H1 (cell line): ENCODE data around the gene CACNG7. TPM values are rescaled to one million over a fixed set of nuclear protein-coding genes. Genes with fewer than 3 reads are reported as not detected.

Experiments
- CTCF ChIA-PET: fragments of 300-600 bp; sonication (Branson Sonifier 250); formaldehyde crosslinking; loops from one replicate; lab custom pipeline; 2021; ENCODE audit not compliant: partially characterized antibody; lab: Charles Lee
- POLR2A ChIA-PET: fragments of 300-600 bp; sonication (Branson Sonifier 250); formaldehyde crosslinking; loops from one replicate; lab custom pipeline; 2021; ENCODE audit warnings: inconsistent platforms; ENCODE audit not compliant: partially characterized antibody; lab: Charles Lee
- DNase-seq, 2 experiments: peaks; one replicate each; pipeline versions ENCODE4 v3.0.0 to v3.0.0-alpha.2; 2010 to 2022; ENCODE audit warnings: low spot score in 2 of 2, low read depth in 1 of 2, mixed read lengths in 1 of 2
- FAIRE-seq: peaks from 2 replicates; lab custom pipeline; 2011; peaks lifted over from hg19 to GRCh38; lab: Jason Lieb, UNC
- H2AFZ ChIP-seq: 2 replicates; pipeline ENCODE4 v1.8.1; 2012; ENCODE audit warnings: low read length, inconsistent platforms
- H2AK5ac ChIP-seq: 2 replicates; pipeline ENCODE4 v1.6.1; 2013; ENCODE audit warnings: low read depth, low read length
- H2BK120ac ChIP-seq: replicated peaks from 2 replicates; pipeline ENCODE3; 2013; ENCODE audit warnings: low read depth, low read length, inconsistent platforms
- H2BK12ac ChIP-seq: 2 replicates; pipeline ENCODE4 v1.6.1; 2013; ENCODE audit warnings: low read depth, low read length
- H2BK15ac ChIP-seq: 2 replicates; pipeline ENCODE4 v1.6.1; 2013; ENCODE audit warnings: low read length
- H2BK20ac ChIP-seq: 2 replicates; pipeline ENCODE4 v1.6.1; 2013; ENCODE audit warnings: low read length
- H2BK5ac ChIP-seq: 2 replicates; pipeline ENCODE4 v1.6.1; 2013; ENCODE audit warnings: low read depth, low read length
- H3K14ac ChIP-seq: 2 replicates; pipeline ENCODE4 v1.6.1; 2013; ENCODE audit warnings: inconsistent platforms; ENCODE audit not compliant: insufficient read length
- H3K18ac ChIP-seq: 2 replicates; pipeline ENCODE4 v1.6.1; 2013; ENCODE audit warnings: low read length; ENCODE audit errors: extremely low read depth
- H3K23ac ChIP-seq: 2 replicates; pipeline ENCODE4 v1.6.1; 2013; ENCODE audit warnings: inconsistent platforms; ENCODE audit not compliant: insufficient read length
- H3K23me2 ChIP-seq: 2 replicates; pipeline ENCODE4 v1.6.1; 2013; ENCODE audit warnings: low read depth, low read length
- H3K27ac ChIP-seq: 2 replicates; pipeline ENCODE4 v1.6.1; 2011; ENCODE audit warnings: low read depth, low read length, inconsistent platforms
- H3K27me3 ChIP-seq, 4 experiments: replicated peaks in 1 of 4; 1 replicate in 1 of 4; 2 replicates in 3 of 4; pipeline versions ENCODE4 v1.6.1 to v1.8.1; 2011 to 2013; ENCODE audit warnings: low read length in 3 of 4, mild to moderate bottlenecking in 3 of 4, inconsistent platforms in 2 of 4, mixed read lengths in 2 of 4, moderate library complexity in 1 of 4; ENCODE audit not compliant: control insufficient read depth in 3 of 4, insufficient read depth in 3 of 4; ENCODE audit errors: extremely low read depth in 1 of 4
- H3K36me3 ChIP-seq, 4 experiments: 2 replicates each; pipeline versions ENCODE4 v1.6.1 to v1.8.1; 2011 to 2013; ENCODE audit warnings: mild to moderate bottlenecking in 4 of 4, low read length in 3 of 4, moderate library complexity in 2 of 4, control low read depth in 1 of 4, inconsistent platforms in 1 of 4; ENCODE audit not compliant: insufficient read depth in 4 of 4, control insufficient read depth in 2 of 4
- H3K4ac ChIP-seq: replicated peaks from 2 replicates; pipeline ENCODE3; 2013; ENCODE audit warnings: low read length, low read depth, mixed read lengths, inconsistent platforms; ENCODE audit not compliant: insufficient read length
- H3K4me1 ChIP-seq, 4 experiments: replicated peaks in 1 of 4; 1 replicate in 1 of 4; 2 replicates in 3 of 4; pipeline versions ENCODE4 v1.6.1 to v1.8.1; 2011 to 2013; ENCODE audit warnings: low read length in 3 of 4, inconsistent platforms in 2 of 4, mixed read lengths in 1 of 4; ENCODE audit not compliant: insufficient read depth in 4 of 4, control insufficient read depth in 3 of 4
- H3K4me2 ChIP-seq, 2 experiments: 2 replicates each; pipeline versions ENCODE4 v1.6.1 to v1.8.1; 2011 to 2013; ENCODE audit warnings: low read depth in 2 of 2, low read length in 2 of 2, control low read depth in 1 of 2, inconsistent platforms in 1 of 2, mild to moderate bottlenecking in 1 of 2; ENCODE audit not compliant: insufficient read depth in 1 of 2
- H3K4me3 ChIP-seq, 4 experiments: fragments of 200-600, 300-600 bp in 1 of 4; sonication (generic), shearing (Covaris generic), sonication (Bioruptor Twin) in 1 of 4; 2 replicates each; pipeline versions ENCODE4 v1.5.1 to v1.8.1; 2011 to 2016; ENCODE audit warnings: low read length in 4 of 4, low read depth in 3 of 4, control low read depth in 2 of 4, inconsistent platforms in 2 of 4, mild to moderate bottlenecking in 2 of 4, mixed read lengths in 1 of 4, moderate library complexity in 1 of 4; ENCODE audit not compliant: insufficient read depth in 2 of 4; ENCODE audit errors: extremely low read depth in 1 of 4
- H3K56ac ChIP-seq: replicated peaks from 2 replicates; pipeline ENCODE3; 2013; ENCODE audit warnings: low read depth, mild to moderate bottlenecking, mixed read lengths, low read length, inconsistent platforms; ENCODE audit not compliant: insufficient read length
- H3K79me1 ChIP-seq: 2 replicates; pipeline ENCODE4 v1.6.1; 2013; ENCODE audit warnings: low read depth, low read length, control low read depth
- H3K79me2 ChIP-seq, 2 experiments: 2 replicates each; pipeline versions ENCODE4 v1.6.1 to v1.8.1; 2012 to 2013; ENCODE audit warnings: low read length in 2 of 2, mild to moderate bottlenecking in 2 of 2, inconsistent platforms in 1 of 2; ENCODE audit not compliant: insufficient read depth in 2 of 2, control insufficient read depth in 1 of 2
- H3K9ac ChIP-seq, 4 experiments: replicated peaks in 1 of 4; 1 replicate in 1 of 4; 2 replicates in 3 of 4; pipeline versions ENCODE4 v1.6.1 to v1.8.1; 2011 to 2013; ENCODE audit warnings: low read depth in 3 of 4, low read length in 3 of 4, control low read depth in 2 of 4, mild to moderate bottlenecking in 2 of 4, moderate library complexity in 2 of 4, inconsistent platforms in 1 of 4; ENCODE audit errors: extremely low read depth in 1 of 4
- H3K9me3 ChIP-seq, 2 experiments: 2 replicates each; pipeline versions ENCODE4 v1.6.1 to v1.8.1; 2012 to 2013; ENCODE audit warnings: mild to moderate bottlenecking in 2 of 2, moderate library complexity in 2 of 2, control low read depth in 1 of 2, inconsistent platforms in 1 of 2, low read depth in 1 of 2, low read length in 1 of 2, mixed read lengths in 1 of 2; ENCODE audit not compliant: insufficient read depth in 2 of 2
- H4K20me1 ChIP-seq, 2 experiments: replicated peaks in 1 of 2; 2 replicates each; pipeline versions ENCODE3 to v1.8.1; 2011 to 2013; ENCODE audit warnings: inconsistent platforms in 2 of 2, low read length in 2 of 2, mild to moderate bottlenecking in 1 of 2; ENCODE audit not compliant: insufficient read depth in 2 of 2, control insufficient read depth in 1 of 2
- H4K5ac ChIP-seq: 2 replicates; pipeline ENCODE4 v1.6.1; 2013; ENCODE audit warnings: low read length, low read depth, mixed read lengths, inconsistent platforms; ENCODE audit not compliant: insufficient read length
- H4K8ac ChIP-seq: 2 replicates; pipeline ENCODE4 v1.8.0; 2013; ENCODE audit warnings: mild to moderate bottlenecking, moderate library complexity, low read length, inconsistent platforms; ENCODE audit not compliant: insufficient read depth; ENCODE audit errors: extremely low read depth
- H4K91ac ChIP-seq: replicated peaks from 2 replicates; pipeline ENCODE3; 2013; ENCODE audit warnings: low read length, mixed read lengths, inconsistent platforms; ENCODE audit not compliant: insufficient read length
- CHD2 ChIP-seq: IDR thresholded peaks from 2 replicates; pipeline ENCODE4 v1.6.1; 2012; ENCODE audit warnings: low read length, improper control_type of control experiment
- SP2 ChIP-seq: IDR thresholded peaks from 2 replicates; pipeline ENCODE4 v1.6.1; 2012; ENCODE audit warnings: mild to moderate bottlenecking, low read length, inconsistent platforms
- WGBS, 2 experiments: shearing (Covaris generic) in 1 of 2; methylation state at CpG; one replicate each; pipeline versions ENCODE4 v1.1.6 to v1.1.7; 2013 to 2015; ENCODE audit warnings: low lambda C conversion rate in 2 of 2, mixed read lengths in 2 of 2, inconsistent platforms in 1 of 2, low coverage in 1 of 2, missing lambda C conversion rate in 1 of 2; ENCODE audit not compliant: insufficient replicate concordance in 2 of 2, insufficient coverage in 1 of 2, insufficient read length in 1 of 2; ENCODE audit errors: extremely low coverage in 1 of 2, missing lambda C conversion rate in 1 of 2; 5-methylcytosine and 5-hydroxymethylcytosine counted together
- polyA plus RNA-seq, 7 experiments: library from polyadenylated mRNA; depleted of rRNA in 3 of 7; stranded (reverse) in 5 of 7; unstranded in 2 of 7; fragments of >200 nt in 5 of 7; fragments of 200-250 nt in 2 of 7; gene quantifications; 1 replicate in 5 of 7; 2 replicates in 1 of 7; 4 replicates in 1 of 7; pipeline versions ENCODE4 v1.2.1 to v1.2.3, GENCODE V29; 2011 to 2013; ENCODE audit warnings: missing spikeins in 2 of 7, mixed read lengths in 2 of 7
- total RNA-seq: library from RNA; stranded (reverse); fragmentation: NEBNext Ultra II Directional; extraction: Animal tissue kit (Norgen Biotek cat#: 25700); gene quantifications from 2 replicates; pipeline ENCODE4 v1.2.1, GENCODE V29; 2021

CACNG7 gene
- total and polyA plus RNA-seq, 2 of the 8 experiments (the other 6 are each of a cell fraction or from before 2014, with no cell fraction given), result 28.9 to 69.8 TPM

DNA sequence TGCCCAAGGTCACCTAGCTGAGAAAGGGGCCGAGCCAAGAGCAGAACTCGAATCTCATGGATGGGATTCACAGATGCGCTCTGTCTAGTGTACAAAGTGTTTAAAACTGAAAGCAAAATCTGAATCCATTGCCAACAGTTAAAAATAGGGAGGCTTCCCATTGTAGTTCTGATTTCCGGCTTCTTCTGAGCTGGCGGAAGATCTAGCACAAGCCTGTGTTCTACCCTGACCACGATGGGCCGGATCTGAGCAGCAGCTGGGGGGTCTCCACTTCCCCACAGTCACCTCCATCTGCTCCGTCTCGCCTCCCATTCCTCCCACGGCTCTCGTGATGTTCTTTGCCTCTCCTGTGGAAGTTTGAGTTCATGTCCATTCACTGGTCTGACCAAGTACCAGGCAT is 56.0 kb downstream of the CACNG7 start:
- no peak for DNase-seq
- FAIRE-seq, result no peak
- no peak overlapping the region for H4K91ac ChIP-seq
- no peak overlapping the region for H3K4ac ChIP-seq
- H3K79me1 ChIP-seq, result peaks cover 6% of the 10 kb centered on the region; the same call in 1 of the 2 replicates
- no peak overlapping the region for H2BK5ac ChIP-seq
- peaks cover 7 to 31% (median 12%) of the 10 kb centered on the region in 4 experiments; a peak in 6 of 8 replicates for H3K36me3 ChIP-seq
- no peak overlapping the region for H2BK15ac ChIP-seq
- no peak overlapping the region for H2BK20ac ChIP-seq
- WGBS, 2 experiments, result 90% methylated on average over 11 of the region's 11 CpGs; no CpG with 5 or more reads in 1 of the 2 experiments
- no peak overlapping the region for H3K18ac ChIP-seq
- POLR2A ChIA-PET, result interaction anchor here (1.2 kb wide), 1 partner anchor 15 kb away, joined by 3 read pairs; no protein-coding TSS in a partner anchor
- peaks cover 17% of the 10 kb centered on the region; the same call in 1 of the 2 replicates for H3K23me2 ChIP-seq
- no peak overlapping the region for H2BK120ac ChIP-seq
- H3K4me3 ChIP-seq, result no peak overlapping the region
- no peak overlapping the region for H3K23ac ChIP-seq
- H4K5ac ChIP-seq, result no peak overlapping the region
- H3K56ac ChIP-seq, result no peak overlapping the region
- no peak for TF ChIP-seq CHD2
- TF ChIP-seq SP2, result no peak
- TF ChIP-seq, all 59 proteins: peak for 0
- Histone ChIP-seq H4K20me1 (peaks cover 1 to 2% of the 10 kb centered on the region in 2 experiments), H3K4me1 (peaks cover 0 to 12% (median 3%) of the 10 kb centered on the region in 4 experiments; a peak in 5 of 7 replicates), H4K8ac (no peak overlapping the region), H2AK5ac (no peak overlapping the region), H3K79me2 (peaks cover 0 to 17% of the 10 kb centered on the region in 2 experiments; a peak in 1 of 4 replicates), H3K27me3 (peaks cover 0 to 3% (median 1%) of the 10 kb centered on the region in 4 experiments; a peak in 2 of 7 replicates), H3K9ac (no peak overlapping the region), H2AFZ (no peak overlapping the region), H3K14ac (no peak overlapping the region), H3K9me3 (no peaks in the 10 kb centered on the region), H2BK12ac (no peak overlapping the region), H3K4me2 (no peak overlapping the region; a peak in 1 of 4 replicates), H3K27ac (no peak overlapping the region)
- CTCF ChIA-PET, result interaction anchor here (1.0 to 4.6 kb wide), 4 partner anchors 23 to 59 kb away, joined by 3 to 19 read pairs (median 10); no protein-coding TSS in a partner anchor
